ENCODE results near the gene ZNF154.
A peak's percentile ranks its signal among the peaks of the same experiment; 100 is the strongest.

The ZNF154 gene

DNA sequence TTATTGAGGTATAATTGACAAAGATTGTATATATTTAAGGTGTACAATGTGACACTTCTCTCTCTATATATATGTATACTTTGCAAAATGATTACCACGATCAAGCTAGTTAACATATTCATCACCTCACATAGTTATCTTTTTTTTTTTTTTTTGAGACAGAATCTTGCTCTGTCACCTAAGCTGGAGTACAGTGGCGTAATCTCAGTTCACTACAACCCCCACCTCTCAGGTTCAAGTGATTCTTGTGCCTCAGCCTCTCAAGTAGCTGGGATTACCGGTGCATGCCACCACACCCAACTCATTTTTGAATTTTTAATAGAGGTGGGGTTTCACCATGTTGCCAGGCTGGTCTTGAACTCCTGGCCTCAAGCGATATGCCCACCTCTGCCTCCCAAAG lies 36.5 kb downstream of the ZNF154 start:
- no peak for DNase-seq

DNA sequence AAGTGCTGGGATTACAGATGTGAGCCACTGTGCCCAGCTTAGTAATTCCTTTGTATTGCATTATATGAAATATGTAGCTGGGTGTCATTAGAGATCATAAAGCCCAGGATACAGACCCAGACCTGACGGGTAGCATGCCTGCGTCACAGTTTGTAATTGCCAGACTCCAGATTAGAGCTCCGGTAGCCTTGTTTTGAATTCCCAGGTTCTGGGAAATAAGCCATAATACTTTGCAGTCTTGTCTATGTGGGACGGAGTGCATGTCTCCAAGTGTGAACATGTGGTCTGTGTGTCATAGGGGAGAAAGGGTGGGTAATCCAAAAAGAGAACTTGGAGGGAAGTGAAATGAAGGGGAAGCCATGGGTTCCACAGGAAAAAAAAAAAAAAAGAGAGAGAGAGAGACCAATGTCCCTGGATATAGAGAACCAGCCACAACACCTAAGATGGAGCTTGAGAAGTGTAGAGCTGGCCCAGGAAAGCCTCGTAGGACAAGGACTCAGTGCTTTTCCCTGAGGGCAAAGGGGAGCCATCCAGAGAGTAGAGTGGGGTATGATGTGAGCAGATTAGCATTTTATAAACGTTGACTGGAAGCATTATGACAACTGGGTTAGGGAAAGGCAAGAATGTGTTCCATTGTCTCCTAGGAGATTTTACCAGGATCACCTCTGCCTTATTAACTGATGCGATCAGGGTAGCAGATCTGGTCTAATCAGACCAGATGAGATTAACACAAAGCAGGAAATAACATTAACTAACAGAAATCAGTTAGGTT lies 37.7 kb downstream of the ZNF154 start:
- no peak for DNase-seq

DNA sequence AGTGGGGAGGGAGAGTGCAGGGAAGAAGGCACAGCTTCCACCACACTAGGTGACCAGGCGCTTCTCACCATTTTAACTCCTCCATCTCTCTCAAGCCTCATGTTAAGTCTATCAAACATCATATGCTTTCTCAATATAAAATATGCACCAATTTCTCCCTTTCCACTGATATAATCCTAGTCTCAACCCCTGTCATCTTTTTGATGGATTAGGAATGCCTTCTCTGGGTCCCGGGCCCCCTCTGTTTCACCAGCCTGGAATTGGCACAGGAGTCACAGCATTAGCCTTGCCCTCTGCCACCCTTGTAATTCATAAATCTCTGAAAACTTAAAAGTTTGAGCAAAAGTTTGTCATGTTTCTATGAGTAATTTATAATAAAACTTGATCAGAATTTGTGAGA lies 40.4 kb downstream of the ZNF154 start, which contains the start of gene ZSCAN4:
TSS of gene ZSCAN4 (plus strand) at position 301 of the 400 bp plus-strand sequence. CDS start 7,211 bp downstream, outside the sequence.
- no peak for DNase-seq

DNA sequence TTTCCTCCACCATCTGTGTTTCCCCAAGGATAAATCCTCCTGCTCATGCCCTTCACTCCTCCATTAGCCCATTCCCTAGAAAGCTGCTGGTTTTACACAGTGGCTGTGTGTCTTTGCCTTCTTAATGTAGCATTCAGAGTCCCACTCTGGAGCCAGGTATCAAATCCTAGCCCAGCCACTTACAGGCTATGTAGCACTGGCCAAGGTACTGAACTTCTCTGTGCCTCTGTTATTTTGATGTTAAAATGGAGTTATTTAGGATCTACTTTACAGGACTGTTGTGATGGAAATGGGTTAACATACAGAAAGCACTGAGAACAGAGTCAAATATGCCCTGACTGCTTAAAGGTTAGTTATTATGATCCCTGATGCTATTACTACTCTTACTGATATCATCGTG lies 41.8 kb downstream of the ZNF154 start:
- DNase-seq, result no peak

DNA sequence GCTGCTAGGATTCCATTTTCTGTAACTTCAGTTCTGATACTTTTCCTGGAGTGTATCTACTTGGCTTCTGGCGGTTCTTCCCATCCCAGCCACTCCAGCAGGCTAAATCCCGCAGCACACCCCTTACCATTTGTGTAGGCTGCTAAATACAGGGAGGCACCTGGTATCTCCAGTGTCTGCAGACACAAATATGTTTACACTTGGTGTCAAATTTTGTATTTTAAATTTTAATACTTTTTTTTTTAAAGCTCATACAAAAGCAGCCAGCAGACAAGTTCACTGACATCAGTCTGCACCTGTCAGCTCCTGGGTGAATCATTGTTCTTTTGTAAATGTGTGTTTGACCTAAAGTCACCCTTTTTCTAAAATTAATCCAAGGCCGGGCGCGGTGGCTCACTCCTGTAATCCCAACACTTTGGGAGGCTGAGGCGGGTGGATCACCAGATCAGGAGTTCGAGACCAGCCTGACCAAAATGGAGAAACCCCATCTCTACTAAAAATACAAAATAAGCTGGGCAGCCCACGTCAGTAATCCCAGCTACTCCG lies 43.7 kb downstream of the ZNF154 start:
- DNase-seq, result peak in 1 of 3 experiments; percentile 29

DNA sequence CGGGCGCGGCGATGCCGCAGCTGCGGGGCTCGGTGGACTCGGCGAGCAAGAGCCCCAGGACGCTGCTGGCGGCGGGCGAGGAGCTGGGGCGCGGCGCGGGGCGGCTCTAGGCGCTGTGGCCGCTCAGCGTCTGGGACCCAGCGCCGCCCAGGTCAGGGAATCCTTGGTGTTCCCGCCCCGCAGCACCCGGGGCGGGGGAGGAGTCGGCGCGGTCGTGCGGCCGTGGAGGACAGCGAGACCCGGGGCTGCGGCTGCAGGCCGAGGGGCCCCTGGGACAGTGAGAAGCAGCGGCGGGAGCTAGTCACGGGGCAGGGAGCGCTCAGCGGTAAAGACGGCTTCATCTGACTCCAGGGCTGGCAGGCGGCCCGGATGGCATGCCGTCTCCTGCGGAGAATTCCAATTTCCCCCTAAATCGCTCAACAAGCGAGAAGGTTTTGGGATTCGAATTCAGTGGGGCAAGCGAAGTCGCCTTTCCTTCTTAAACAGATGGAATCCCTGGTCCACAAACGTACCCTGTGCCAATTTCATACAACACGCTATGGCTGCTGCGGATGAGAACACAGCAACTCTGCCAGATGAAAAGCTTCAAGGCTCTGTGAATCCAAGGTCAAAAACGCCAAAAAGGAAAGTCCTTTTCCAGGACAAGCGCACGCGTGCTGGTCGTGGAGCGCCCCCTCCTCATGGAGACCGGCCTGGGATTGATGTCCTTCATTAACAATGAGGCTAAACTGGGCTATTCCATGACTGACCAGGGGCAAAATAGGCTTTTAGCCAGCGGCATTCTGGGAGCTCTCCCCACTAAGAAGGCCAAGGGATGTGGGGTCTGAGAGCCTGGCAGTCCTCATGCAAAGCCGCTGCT lies 44.5 kb downstream of the ZNF154 start:
- DNase-seq, result peak in 2 of 3 experiments; percentile 42 to 58

DNA sequence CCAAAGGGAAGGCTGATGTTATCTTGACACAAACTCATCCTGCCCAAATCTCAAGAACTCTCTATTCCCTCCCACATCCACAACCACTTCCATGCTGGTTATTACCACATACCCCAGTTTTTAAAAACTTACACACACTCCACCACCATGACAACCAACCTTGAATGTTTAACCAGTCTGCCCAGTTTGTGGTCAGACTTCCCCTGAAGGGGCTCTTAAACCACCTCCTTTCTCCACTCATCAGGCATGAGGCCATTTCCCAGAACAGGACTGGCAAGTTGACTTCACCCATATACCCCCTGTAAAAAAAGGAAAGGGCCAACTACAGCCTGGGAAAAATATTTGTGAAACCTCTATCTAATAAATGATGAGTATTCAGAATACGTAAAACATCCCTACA lies 52.7 kb downstream of the ZNF154 start:
- no peak for DNase-seq

DNA sequence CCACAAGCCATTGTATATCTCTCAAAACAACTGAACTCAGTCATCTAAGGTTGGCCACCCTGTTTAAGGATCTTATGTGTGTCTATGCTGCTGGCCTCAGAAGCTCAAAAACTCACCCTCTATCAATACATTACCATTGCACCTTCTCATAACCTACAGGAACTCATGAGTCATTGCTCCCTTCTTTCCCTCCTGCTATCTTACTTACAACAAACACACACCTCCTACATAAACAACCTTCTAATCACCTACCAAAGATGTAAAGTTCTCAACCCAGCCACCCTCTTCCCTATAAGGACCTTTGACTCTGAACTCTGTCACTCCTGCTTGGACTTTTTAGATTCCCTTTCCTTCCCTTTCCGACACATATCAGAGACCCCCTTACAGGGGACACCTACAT lies 53.6 kb downstream of the ZNF154 start:
- DNase-seq, result no peak

DNA sequence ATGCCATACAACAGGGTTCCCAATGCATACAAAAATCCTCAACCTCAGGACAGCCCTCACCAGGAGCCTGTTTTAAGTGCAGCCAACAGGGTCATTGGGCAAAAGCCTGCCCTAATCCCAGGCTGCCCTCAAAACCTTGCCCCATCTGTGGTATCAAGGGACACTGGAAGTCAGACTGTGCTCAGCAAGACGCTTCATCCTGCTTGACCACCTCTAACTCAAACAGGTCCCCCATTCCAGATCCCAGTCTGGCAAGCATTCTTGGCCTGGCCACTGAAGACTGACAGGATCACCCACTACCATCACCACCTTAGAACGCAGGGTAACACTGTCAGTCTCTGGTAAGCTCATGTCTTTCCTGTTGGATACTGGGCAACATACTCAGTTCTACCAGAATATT lies 55.3 kb downstream of the ZNF154 start:
- DNase-seq, result no peak

DNA sequence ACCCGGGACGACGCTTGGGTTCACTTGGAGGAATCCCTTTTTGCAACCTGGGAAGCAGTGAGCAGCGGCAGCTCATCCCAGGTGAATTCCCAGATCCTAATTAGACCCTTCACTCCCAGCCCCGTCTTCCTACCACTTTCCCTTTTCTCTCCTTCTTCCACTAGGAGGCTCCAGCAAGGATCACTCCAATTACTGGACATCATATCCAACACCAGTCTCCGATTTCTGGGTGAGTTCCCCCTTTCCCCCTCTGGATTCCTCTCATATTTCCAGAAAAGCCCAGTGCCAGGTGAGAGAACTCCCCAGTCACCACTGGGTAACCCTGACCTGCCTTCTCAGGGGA lies 57.4 kb downstream of the ZNF154 start:
- no peak for DNase-seq

DNA sequence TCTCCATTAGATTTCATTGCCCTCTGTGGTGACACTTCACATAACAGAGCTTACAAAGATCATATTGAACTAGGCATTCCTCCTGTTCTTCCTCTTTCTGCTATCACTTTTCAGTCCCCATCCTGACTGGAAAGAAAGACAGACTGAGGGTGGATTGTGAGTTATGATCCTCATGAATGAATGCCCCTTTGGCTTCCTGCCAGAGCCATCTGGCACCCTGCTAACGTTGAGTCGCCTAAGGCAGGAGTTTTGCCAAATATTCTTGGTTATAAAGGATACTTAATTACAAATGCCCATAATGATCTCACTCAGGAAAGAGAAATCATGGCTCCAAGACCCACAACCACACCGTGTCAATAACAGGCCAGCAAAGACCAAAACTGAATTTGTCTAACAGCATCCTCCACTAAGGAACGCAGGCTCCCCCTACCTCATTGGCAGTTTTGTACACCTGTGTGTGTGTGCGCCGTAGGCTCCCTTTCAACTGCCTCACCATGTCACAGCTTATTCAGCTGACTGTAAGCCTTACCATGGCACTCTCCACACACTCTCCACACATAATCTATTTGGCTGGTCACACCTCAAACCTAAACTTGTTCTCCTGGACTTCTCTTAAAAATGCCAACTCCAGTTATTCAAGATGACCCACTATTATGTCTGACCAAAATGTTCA lies 60.5 kb downstream of the ZNF154 start:
- DNase-seq, result peak in 2 of 3 experiments; percentile 8 to 60

All from NCI-H1417 (cell line).